ENCODE data around the gene DPEP2. TPM values are rescaled to one million over a fixed set of nuclear protein-coding genes. Genes with fewer than 3 reads are reported as not detected.
A peak's percentile ranks its signal among the peaks of the same experiment; 100 is the strongest.

The DPEP2 gene
- total and polyA plus RNA-seq, 2 of the 13 experiments (the other 11 are each of a cell fraction or from before 2014, with no cell fraction given): 0.18 TPM; not detected in 1

- TF ChIP-seq MYPOP (CRISPR knock-in tag; IDR thresholded peaks at IDR 0.05): no peak
- TF ChIP-seq ZNF329 (CRISPR knock-in tag; IDR thresholded peaks at IDR 0.05; ENCODE audit: low read depth): peak; percentile 18; the same call in 1 of the 2 replicates
- TF ChIP-seq ZNF44 (CRISPR knock-in tag; IDR thresholded peaks at IDR 0.05): peak; percentile 66; the same call in 1 of the 2 replicates
- TF ChIP-seq MYC (CRISPR knock-in tag; IDR thresholded peaks at IDR 0.05; ENCODE audit: borderline replicate concordance): peak; percentile 47; the same call in 1 of the 2 replicates
- TF ChIP-seq ZNF414 (CRISPR knock-in tag; IDR thresholded peaks at IDR 0.05): peak; percentile 79; the same call in 1 of the 2 replicates
- peak; percentile 87; the same call in 1 of the 2 replicates for TF ChIP-seq ZNF224 (CRISPR knock-in tag; IDR thresholded peaks at IDR 0.05)
- TF ChIP-seq PRDM10 (CRISPR knock-in tag; IDR thresholded peaks at IDR 0.05; ENCODE audit: low read depth): 0 out of 2 replicates have a peak, but pooled peaks have one; percentile 21
- 0 out of 2 replicates have a peak, but pooled peaks have one; percentile 55 for TF ChIP-seq FOXO4 (CRISPR knock-in tag; conservative IDR thresholded peaks at IDR 0.05)
- TF ChIP-seq AKAP8 (CRISPR knock-in tag; IDR thresholded peaks at IDR 0.05): peak; percentile 50; the same call in 1 of the 2 replicates
- TF ChIP-seq HMGA1 (CRISPR knock-in tag; conservative IDR thresholded peaks at IDR 0.05): no peak
- peak; percentile 74; the same call in 1 of the 2 replicates for TF ChIP-seq ZNF468 (CRISPR knock-in tag; IDR thresholded peaks at IDR 0.05)
- peak; percentile 25 for TF ChIP-seq BCL6 (CRISPR knock-in tag; IDR thresholded peaks at IDR 0.05)
- no peak for TF ChIP-seq KAT8 (CRISPR knock-in tag; IDR thresholded peaks at IDR 0.05)
- TF ChIP-seq ZNF326 (CRISPR knock-in tag; IDR thresholded peaks at IDR 0.05; ENCODE audit: borderline replicate concordance): 0 out of 2 replicates have a peak, but pooled peaks have one; percentile 41
- 0 out of 2 replicates have a peak, but pooled peaks have one; percentile 32 for TF ChIP-seq KLF12 (CRISPR knock-in tag; IDR thresholded peaks at IDR 0.05; ENCODE audit: borderline replicate concordance)
- peak; percentile 34; the same call in 1 of the 2 replicates for TF ChIP-seq ZNF331 (CRISPR knock-in tag; IDR thresholded peaks at IDR 0.05)
- TF ChIP-seq RBM22 (optimal IDR thresholded peaks at IDR 0.05; ENCODE audit: low read length): peak; percentile 83
- peak; percentile 53; the same call in 1 of the 2 replicates for TF ChIP-seq BATF2 (CRISPR knock-in tag; IDR thresholded peaks at IDR 0.05)
- TF ChIP-seq HNF4G (IDR thresholded peaks at IDR 0.05; ENCODE audit: borderline replicate concordance, low read depth, low read length): no peak
- no peak for TF ChIP-seq HNF4G (CRISPR knock-in tag; IDR thresholded peaks at IDR 0.05; ENCODE audit: borderline replicate concordance, low read depth)
Measured at GRCh38 chr16:67942510-67943255, 56.6 kb downstream of the DPEP2 start (continued).

Measured in HepG2 (cell line).